Omental fat pad (tissue), 4 donors: ENCODE data around the gene FAM193A. TPM values are rescaled to one million over a fixed set of nuclear protein-coding genes. Genes with fewer than 3 reads are reported as not detected.

Experiments
- ATAC-seq: fragments of 150-250 bp; one replicate; pipeline ENCODE4 v1.9.1; 2016; ENCODE audit warnings: mild to moderate bottlenecking, moderate library complexity; ENCODE audit not compliant: low FRiP score
- DNase-seq: peaks from one replicate; pipeline ENCODE4 v3.0.0-alpha.2; 2019; ENCODE audit warnings: low spot score
- CTCF ChIP-seq, 3 donors: fragments of 450-650 bp; IDR thresholded peaks; one replicate each; pipeline ENCODE4 v1.5.1; 2016 to 2017; ENCODE audit warnings: antibody characterized with exemption in 3 of 3, mild to moderate bottlenecking in 3 of 3, moderate library complexity in 2 of 3
- total RNA-seq, 4 donors: library from RNA; depleted of rRNA; stranded (reverse); fragments of >200 nt; gene quantifications; one replicate each; pipeline ENCODE4 v1.1.0, GENCODE V29; 2016

FAM193A gene
- total RNA-seq, 4 donors from 2014 or later: 16.7 to 30.1 (median 24.9) TPM

- TF ChIP-seq CTCF (IDR thresholded peaks at IDR 0.05): no peak
- ATAC-seq: no peak
- DNase-seq: no peak
Observed at GRCh38 chr4:2689825-2690700, 153.6 kb downstream of the FAM193A start.

- no peak for TF ChIP-seq CTCF (IDR thresholded peaks at IDR 0.05)
- DNase-seq: no peak
- ATAC-seq: no peak
Observed at GRCh38 chr4:2691313-2691712, 154.9 kb downstream of the FAM193A start.

GRCh38 chr4:2691952-2692435, 155.5 kb downstream of the FAM193A start:
- no peak for DNase-seq
- no peak for ATAC-seq
- no peak for TF ChIP-seq CTCF (IDR thresholded peaks at IDR 0.05)

- TF ChIP-seq CTCF (IDR thresholded peaks at IDR 0.05): no peak
- DNase-seq: no peak
- no peak for ATAC-seq
Observed at GRCh38 chr4:2694691-2695090, 158.2 kb downstream of the FAM193A start.

GRCh38 chr4:2695346-2696060, 159.1 kb downstream of the FAM193A start:
- DNase-seq (no peak), ATAC-seq (no peak)
- no peak for TF ChIP-seq CTCF (IDR thresholded peaks at IDR 0.05)

GRCh38 chr4:2696423-2696822, 160.0 kb downstream of the FAM193A start:
- no peak for ATAC-seq
- no peak for TF ChIP-seq CTCF (IDR thresholded peaks at IDR 0.05)
- no peak for DNase-seq
